ENCODE measurements around the gene BRPF1.

Gene BRPF1

GRCh38 chr3:9731206-9732079, at the start of gene BRPF1:
Gene BRPF1, plus strand, starts transcription at chr3:9731735. Its CDS starts 2,406 bp downstream, at chr3:9734141.
- peak; percentile 95 for DNase-seq

- DNase-seq, result no peak
Measured at GRCh38 chr3:9682096-9682495, 49.4 kb upstream of the BRPF1 start.

- no peak for DNase-seq
Measured at GRCh38 chr3:9683426-9683825, 48.1 kb upstream of the BRPF1 start.

DNA sequence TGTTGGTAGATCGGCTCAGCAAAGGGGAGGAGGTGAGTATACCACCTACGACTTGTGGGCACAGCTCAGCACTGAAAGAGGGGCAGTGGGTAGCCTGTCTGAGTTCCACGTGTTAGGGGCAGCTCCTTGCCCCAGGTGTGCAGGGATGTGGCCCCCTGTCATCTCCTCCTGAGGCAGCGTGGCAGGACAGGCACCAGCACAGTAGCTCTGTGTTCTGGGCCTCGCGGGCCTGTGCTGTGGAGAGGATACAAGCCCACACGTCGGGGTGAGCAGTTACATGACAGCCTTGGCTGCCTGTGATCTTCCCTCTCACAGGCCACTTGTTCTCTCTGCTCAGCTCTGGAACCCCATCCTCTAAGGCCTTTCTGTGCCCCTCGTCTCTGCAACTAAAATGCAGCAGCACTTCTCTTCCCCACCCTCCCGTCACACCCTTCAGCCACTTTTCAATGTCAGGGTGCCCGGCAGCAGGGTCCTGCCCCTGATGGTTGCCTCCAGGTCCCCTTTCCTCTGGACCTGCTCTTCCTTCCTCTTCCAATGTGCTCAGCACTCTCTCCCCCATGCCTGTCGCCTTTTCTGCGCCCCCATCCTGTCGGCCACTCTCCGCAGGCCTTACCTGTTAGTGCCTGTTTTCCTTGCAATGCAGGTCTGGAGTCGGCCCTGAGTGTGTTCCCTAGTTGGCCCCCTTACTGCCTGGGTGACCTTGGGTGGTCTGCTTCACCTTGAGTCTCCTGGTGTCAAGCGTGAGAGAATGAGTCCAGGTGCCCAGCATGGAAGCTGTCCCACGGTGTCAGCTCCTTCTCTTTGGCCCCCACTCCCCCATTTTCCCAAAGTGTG, 46.1 kb upstream of the BRPF1 start:
- no peak for DNase-seq

- no peak for DNase-seq
Measured at GRCh38 chr3:9686050-9686550, 45.4 kb upstream of the BRPF1 start.

DNA sequence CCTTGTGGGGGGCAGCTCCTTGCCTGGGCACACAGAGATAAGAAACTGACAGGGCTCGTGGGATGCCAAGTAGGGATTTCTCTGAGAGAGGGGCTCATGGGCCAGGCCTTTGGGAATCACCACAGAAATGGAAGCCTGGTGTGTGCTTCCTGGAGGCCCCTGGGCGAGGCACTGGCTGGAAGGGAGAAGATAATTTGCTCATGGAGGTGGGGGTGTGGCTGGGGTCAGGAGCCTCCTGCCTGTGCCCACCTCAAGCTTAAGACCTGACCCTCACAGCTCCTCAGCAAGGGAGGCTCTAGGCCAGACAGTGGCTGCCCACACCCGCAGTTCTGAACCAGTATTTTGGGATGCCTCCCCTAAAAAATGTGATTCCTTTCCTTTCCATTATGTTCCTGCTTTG, 44.8 kb upstream of the BRPF1 start:
- no peak for DNase-seq

GRCh38 chr3:9687514-9687913, 44.0 kb upstream of the BRPF1 start:
- no peak for DNase-seq

DNA sequence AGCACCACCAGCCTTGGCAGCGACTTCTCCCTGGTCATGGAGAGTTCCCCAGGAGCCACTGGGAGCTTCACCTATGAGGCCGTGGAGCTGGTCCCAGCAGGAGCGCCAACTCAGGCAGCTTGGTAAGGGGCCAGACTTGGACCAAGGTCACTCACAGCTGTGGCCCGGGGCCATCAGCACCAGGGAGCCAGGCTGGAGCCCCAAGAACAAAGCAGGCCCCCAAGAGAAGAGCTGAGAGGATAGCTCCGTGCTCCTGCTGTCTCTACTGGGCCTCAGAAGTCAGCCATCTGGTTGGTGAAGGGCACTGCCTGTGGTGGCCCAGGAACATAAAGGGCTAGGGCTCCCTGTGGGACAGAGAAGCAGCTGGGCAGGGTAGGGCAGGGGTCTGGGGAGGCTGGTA, 42.6 kb upstream of the BRPF1 start:
- DNase-seq, result no peak

GRCh38 chr3:9689757-9690156, 41.8 kb upstream of the BRPF1 start:
- no peak for DNase-seq

DNA sequence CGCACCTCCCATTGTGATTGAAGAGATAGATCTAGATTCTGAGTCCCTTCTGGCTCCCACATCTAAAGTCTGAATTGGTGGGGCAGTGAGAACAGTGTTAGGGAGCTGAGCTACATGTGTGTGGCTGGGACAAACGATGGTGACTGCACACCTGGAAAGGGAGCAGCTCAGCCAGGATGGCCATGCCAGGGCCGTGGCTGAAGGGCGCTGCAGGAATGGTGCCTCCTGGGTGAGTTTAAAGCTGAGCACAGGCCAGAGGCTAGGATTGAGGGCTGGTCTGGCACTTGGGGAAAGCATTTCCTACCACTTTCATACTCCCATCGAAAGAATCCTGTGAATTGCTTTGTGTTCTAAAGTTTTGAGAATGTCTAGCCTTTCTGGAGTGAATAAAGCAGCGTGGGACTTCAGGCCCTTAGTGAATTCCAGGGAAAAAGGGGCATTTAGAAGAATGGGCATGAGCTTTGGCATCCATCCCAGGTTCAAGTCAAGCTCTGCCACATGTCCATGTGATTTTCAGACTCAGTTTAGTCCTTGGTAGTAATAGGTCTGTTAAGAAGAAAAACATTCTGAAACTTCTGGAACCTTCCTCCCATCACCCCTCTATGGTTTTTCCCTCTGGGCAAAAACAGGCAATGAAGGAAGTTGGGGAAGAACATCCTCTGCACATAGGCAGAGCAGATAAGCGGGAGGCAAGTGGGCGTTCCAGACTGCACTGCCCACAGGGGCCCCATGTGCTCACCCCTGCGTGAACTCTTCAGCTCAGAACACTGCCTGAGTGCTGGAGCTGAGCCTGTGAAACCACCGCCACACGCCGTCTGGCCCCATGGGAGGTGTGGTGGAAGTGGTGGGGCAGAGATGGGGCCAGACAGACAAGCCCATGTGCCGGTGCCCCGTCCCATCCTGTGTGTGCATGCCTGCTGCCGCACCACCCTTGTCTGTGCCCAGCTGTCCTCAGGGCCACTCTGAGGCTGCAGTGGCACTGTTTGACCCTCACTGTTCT, 40.8 kb upstream of the BRPF1 start:
- no peak for DNase-seq

- no peak for DNase-seq
Measured at GRCh38 chr3:9691636-9692035, 39.9 kb upstream of the BRPF1 start.

GRCh38 chr3:9692416-9692815, 39.1 kb upstream of the BRPF1 start:
- no peak for DNase-seq

DNA sequence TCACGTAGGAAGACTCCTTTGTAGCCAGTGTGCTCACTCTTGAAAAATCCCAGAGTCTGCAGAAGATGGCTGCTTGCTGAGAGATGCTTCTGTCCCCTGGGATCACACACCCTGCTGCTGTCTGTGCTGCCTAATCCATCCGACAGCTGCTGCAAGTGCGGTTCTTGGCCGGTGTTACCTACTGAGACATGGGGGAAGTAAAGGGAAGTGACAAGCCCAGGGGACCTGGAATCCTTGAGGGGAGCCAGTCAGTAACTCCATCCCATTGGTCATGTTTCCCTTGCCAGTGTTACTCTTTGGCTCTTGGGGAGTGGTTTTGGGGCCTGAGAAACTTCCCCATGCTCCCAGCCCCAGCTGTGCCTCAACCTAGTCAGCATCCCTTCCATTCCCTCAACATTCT, 36.2 kb upstream of the BRPF1 start:
- no peak for DNase-seq

DNA sequence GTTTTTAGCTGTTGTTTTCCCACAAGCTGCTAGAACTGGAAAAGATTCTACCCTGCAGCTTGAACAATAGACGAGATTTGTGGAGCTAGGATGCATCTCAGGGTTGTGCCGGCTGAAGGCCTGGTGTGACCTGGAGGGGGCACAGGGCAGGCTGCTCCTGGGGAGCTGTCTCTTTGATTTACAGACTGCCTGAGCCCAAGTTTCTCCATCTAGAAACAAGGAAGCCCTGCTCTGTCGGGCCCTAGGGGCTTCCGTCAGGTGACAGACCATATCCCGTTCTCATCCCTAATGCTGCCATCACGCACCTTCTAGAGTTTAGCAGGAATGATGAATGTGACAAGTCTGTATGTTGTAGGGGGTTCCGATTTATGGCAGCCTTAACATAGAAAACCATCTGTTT, 35.8 kb upstream of the BRPF1 start:
- no peak for DNase-seq

GRCh38 chr3:9696480-9697220, 34.9 kb upstream of the BRPF1 start:
- DNase-seq, result no peak

DNA sequence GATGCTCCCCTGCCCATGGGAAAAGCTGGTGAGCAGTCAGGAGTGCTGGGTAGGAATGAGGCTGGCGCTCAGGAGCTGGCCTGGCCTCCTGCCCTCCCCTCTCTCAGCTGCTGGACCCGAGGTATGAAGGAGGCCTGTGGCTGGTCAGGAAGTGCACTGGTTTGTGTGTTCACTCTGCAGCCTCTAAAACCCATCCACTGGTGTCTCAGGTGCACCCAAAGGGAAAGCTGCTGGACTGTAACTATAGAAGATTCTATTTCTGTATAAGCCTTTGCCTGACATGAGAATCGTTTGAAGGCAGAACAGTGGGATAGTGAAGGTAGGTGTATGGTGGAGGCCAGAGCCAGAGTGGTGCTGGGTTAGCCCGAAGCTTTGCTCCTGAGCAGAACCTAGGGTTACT, 33.6 kb upstream of the BRPF1 start:
- DNase-seq, result no peak

DNA sequence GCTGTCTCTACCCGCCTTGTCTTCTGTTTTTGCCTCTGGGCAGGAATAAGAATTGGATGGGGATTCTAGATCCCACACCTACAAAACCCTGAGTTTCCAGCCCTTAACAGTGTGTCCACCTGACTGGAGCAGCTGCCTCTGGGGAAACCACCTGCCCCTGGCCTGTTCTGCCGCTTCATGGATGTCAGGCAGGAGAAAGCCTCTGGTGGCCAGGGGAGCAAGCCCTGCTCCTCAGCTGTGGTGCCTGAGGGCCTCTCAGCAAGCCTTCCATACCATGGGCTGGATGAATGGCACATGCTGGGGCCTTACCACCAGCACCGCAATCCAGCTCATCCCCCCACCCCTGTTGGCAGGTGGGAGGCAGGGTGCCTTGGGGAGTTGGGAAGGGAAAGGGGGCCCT, 33.2 kb upstream of the BRPF1 start:
- no peak for DNase-seq

GRCh38 chr3:9700536-9700935, 31.0 kb upstream of the BRPF1 start:
- DNase-seq, result no peak

DNA sequence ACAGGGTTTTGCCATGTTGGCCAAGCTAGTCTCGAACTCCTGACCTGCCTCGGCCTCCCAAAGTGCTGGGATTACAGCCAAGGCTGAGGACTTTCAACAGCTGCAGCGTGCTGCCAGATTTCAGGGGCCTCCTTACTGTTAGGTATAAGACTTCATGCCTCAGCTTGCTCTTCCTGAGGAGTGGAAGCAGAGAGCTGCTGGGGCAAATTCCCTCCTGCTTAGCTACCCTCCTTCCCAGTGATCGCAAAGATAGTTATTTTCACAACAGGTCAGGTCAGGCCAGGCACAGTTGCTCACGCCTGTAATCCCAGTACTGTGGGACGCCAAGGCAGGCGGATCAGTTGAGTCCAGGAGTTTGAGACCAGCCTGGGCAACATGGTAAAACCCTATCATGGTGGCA, 30.5 kb upstream of the BRPF1 start:
- no peak for DNase-seq

GRCh38 chr3:9701711-9702110, 29.8 kb upstream of the BRPF1 start:
- DNase-seq, result no peak

- DNase-seq, result no peak
Measured at GRCh38 chr3:9703240-9703639, 28.3 kb upstream of the BRPF1 start.
